ENCODE results near the gene A4GALT. TPM values are rescaled to one million over a fixed set of nuclear protein-coding genes. Genes with fewer than 3 reads are reported as not detected.
A peak's percentile ranks its signal among the peaks of the same experiment; 100 is the strongest.
"Not testable (repeated sequence)": the region's sequence is repeated elsewhere in the genome, so short reads cannot be mapped to it uniquely, and the experiment has no call there.

Gene A4GALT
- total RNA-seq, 1 donor: 22.2 TPM

DNA sequence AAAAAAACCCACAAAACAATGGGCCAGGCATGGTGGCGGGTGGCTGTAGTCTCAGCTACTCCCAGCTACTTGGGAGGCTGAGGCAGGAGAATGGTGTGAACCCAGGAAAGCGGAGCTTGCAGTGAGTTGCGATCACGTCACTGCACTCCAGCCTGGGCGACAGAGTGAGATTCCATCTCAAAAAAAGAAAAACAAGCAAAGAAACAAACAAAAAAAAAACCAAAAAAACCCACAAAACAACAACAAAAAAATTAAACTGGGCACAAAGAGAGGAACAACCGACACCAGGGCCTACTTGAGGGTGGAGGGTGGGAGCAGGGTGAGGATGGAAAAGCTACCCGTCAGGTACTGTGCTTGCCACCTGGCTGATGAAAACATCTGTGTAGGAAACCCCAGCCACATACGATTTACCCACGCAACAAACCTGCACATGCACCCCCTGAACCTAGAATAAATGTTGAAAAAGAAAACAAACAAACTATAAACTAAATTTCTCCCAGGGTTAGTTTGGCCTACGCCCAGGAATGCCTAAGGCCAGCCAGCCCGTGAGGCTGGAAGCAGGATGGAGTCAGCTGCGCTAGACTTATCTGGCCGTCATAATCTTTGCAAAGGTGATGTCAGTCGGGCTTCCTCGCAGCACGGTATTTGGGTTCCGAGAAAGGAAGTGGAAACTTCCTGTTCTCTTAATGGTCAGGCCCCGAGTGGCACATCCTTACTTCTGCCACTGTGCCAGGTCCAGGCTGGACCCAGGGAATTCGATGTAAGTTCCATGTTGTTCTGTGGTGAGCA, 49.6 kb downstream of the A4GALT start:
- no peak for DNase-seq (ENCODE audit: low read depth)
- no peak for TF ChIP-seq CTCF (IDR thresholded peaks at IDR 0.05; ENCODE audit: insufficient read depth, low read length)
- no peak overlapping the region for H3K4me3 ChIP-seq (ENCODE audit: low read depth, low read length)

- DNase-seq (ENCODE audit: low read depth): no peak
- no peak for TF ChIP-seq CTCF (IDR thresholded peaks at IDR 0.05; ENCODE audit: insufficient read depth, low read length)
- H3K4me3 ChIP-seq (ENCODE audit: low read depth, low read length): no peak overlapping the region
Observed at GRCh38 chr22:42670046-42670445, 50.6 kb downstream of the A4GALT start.

GRCh38 chr22:42666393-42666792, 54.3 kb downstream of the A4GALT start:
- H3K4me3 ChIP-seq (ENCODE audit: low read depth, low read length); DNase-seq (ENCODE audit: low read depth): not testable (repeated sequence)

GRCh38 chr22:42664976-42665831, 55.5 kb downstream of the A4GALT start:
- H3K4me3 ChIP-seq (ENCODE audit: low read depth, low read length): no peak overlapping the region
- TF ChIP-seq CTCF (IDR thresholded peaks at IDR 0.05; ENCODE audit: insufficient read depth, low read length): no peak
- no peak for DNase-seq (ENCODE audit: low read depth)

DNA sequence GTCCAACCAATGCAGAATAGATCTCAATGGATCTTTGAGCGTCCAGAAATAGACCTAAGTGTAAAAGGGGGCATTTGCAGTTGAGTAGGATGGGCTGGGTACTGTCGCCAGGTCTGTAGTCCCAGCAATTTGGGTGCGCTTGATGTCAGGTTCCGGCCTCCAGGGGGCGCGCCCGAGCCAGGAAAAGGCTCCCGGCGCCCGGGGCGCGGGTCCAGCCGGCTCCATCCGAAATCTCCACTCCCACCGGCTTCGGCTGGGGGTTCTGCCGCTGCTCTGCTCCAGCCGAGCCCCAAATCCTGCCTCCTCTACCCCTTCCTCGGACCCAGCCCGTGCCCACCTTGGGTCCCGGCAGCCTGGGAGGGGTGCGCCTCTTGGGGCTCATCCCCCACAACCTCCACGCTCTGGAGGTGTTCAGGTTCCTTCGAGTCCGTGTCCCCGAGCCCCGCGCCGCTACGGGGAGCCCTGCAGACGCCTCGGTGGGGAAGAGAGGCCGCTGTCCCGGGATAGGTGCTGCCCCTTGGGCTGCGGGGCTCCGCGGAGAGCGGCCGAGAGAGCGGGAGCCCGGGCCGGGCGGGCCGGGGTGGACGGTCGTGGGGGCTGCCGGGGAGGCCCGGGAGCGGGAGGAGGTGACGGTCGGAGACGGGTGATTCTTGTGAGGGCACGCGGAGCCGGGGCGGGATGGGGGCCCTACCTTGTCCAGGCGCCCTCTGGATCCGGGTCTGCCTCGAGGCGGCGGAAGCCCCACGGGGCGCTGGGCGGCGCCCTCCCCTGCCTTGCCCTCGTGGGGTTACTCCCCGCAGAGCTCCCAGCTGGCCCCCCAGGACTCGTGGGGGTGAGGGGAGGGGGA, 58.5 kb downstream of the A4GALT start:
- DNase-seq (ENCODE audit: low read depth): peak; percentile 69
- TF ChIP-seq CTCF (IDR thresholded peaks at IDR 0.05; ENCODE audit: insufficient read depth, low read length): peak; percentile 82
- H3K4me3 ChIP-seq (ENCODE audit: low read depth, low read length): peak overlapping the region; percentile 70

GRCh38 chr22:42656578-42656977, 64.1 kb downstream of the A4GALT start:
- DNase-seq (ENCODE audit: low read depth): no peak
- no peak overlapping the region for H3K4me3 ChIP-seq (ENCODE audit: low read depth, low read length)
- TF ChIP-seq CTCF (IDR thresholded peaks at IDR 0.05; ENCODE audit: insufficient read depth, low read length): no peak

All from fibroblast of the aortic adventitia (primary cell).